ENCODE measurements around the gene KCTD16.

KCTD16 gene

GRCh38 chr5:144167998-144168397 is 2.7 kb upstream of the KCTD16 start:
- H3K36me3 ChIP-seq (ENCODE audit: control insufficient read depth, low read depth, low read length): peaks cover 41% of the 10 kb centered on the region

GRCh38 chr5:144169904-144170275 is 783 bp upstream of the KCTD16 start:
- Histone ChIP-seq H3K27me3 (ENCODE audit: control insufficient read depth, insufficient read depth, low read length) (no peaks in the 10 kb centered on the region), H3K36me3 (ENCODE audit: control insufficient read depth, low read depth, low read length) (peaks cover 23% of the 10 kb centered on the region), H3K9me3 (ENCODE audit: control insufficient read depth, low read depth, low read length) (no peaks in the 10 kb centered on the region), H3K4me1 (ENCODE audit: control insufficient read depth, low read depth, low read length) (peaks cover 7% of the 10 kb centered on the region), H3K4me3 (ENCODE audit: low read length) (peak overlapping the region; percentile 75), H3K9ac (ENCODE audit: low read length) (peak overlapping the region; percentile 59), H3K27ac (ENCODE audit: low read length) (no peak overlapping the region)

More at GRCh38 chr5:144167998-144168397, 2.7 kb upstream of the KCTD16 start:
- H3K27me3 ChIP-seq (ENCODE audit: control insufficient read depth, insufficient read depth, low read length): no peaks in the 10 kb centered on the region
- no peak overlapping the region for H3K9ac ChIP-seq (ENCODE audit: low read length)
- no peak overlapping the region for H3K27ac ChIP-seq (ENCODE audit: low read length)
- H3K4me3 ChIP-seq (ENCODE audit: low read length): no peak overlapping the region
- H3K4me1 ChIP-seq (ENCODE audit: control insufficient read depth, low read depth, low read length): peaks cover 7% of the 10 kb centered on the region
- H3K9me3 ChIP-seq (ENCODE audit: control insufficient read depth, low read depth, low read length): no peaks in the 10 kb centered on the region

- H3K4me1 ChIP-seq (ENCODE audit: control insufficient read depth, low read depth, low read length): peaks cover 7% of the 10 kb centered on the region
- peaks cover 3% of the 10 kb centered on the region for H3K36me3 ChIP-seq (ENCODE audit: control insufficient read depth, low read depth, low read length)
- H3K27me3 ChIP-seq (ENCODE audit: control insufficient read depth, insufficient read depth, low read length): no peaks in the 10 kb centered on the region
- no peak overlapping the region for H3K9ac ChIP-seq (ENCODE audit: low read length)
- no peak overlapping the region for H3K4me3 ChIP-seq (ENCODE audit: low read length)
- H3K27ac ChIP-seq (ENCODE audit: low read length): no peak overlapping the region
- no peaks in the 10 kb centered on the region for H3K9me3 ChIP-seq (ENCODE audit: control insufficient read depth, low read depth, low read length)
These were observed 3.1 kb downstream of the KCTD16 start for GRCh38 chr5:144173766-144174165.

- H3K4me1 ChIP-seq (ENCODE audit: control insufficient read depth, low read depth, low read length): no peaks in the 10 kb centered on the region
- no peak overlapping the region for H3K4me3 ChIP-seq (ENCODE audit: low read length)
- H3K27ac ChIP-seq (ENCODE audit: low read length): no peak overlapping the region
- H3K9ac ChIP-seq (ENCODE audit: low read length): no peak overlapping the region
- H3K27me3 ChIP-seq (ENCODE audit: control insufficient read depth, insufficient read depth, low read length): no peaks in the 10 kb centered on the region
- no peaks in the 10 kb centered on the region for H3K36me3 ChIP-seq (ENCODE audit: control insufficient read depth, low read depth, low read length)
- H3K9me3 ChIP-seq (ENCODE audit: control insufficient read depth, low read depth, low read length): no peaks in the 10 kb centered on the region
These were observed 6.9 kb downstream of the KCTD16 start for GRCh38 chr5:144177548-144177947.

GRCh38 chr5:144179226-144179625 is 8.6 kb downstream of the KCTD16 start:
- H3K9ac ChIP-seq (ENCODE audit: low read length): no peak overlapping the region
- no peak overlapping the region for H3K27ac ChIP-seq (ENCODE audit: low read length)

GRCh38 chr5:144183254-144183889 is 12.7 kb downstream of the KCTD16 start:
- Histone ChIP-seq H3K27me3 (ENCODE audit: control insufficient read depth, insufficient read depth, low read length) (no peaks in the 10 kb centered on the region), H3K36me3 (ENCODE audit: control insufficient read depth, low read depth, low read length) (no peaks in the 10 kb centered on the region), H3K9me3 (ENCODE audit: control insufficient read depth, low read depth, low read length) (no peaks in the 10 kb centered on the region), H3K4me1 (ENCODE audit: control insufficient read depth, low read depth, low read length) (no peaks in the 10 kb centered on the region), H3K4me3 (ENCODE audit: low read length) (no peak overlapping the region), H3K27ac (ENCODE audit: low read length) (no peak overlapping the region), H3K9ac (ENCODE audit: low read length) (no peak overlapping the region)

More at GRCh38 chr5:144179226-144179625, 8.6 kb downstream of the KCTD16 start:
- no peaks in the 10 kb centered on the region for H3K4me1 ChIP-seq (ENCODE audit: control insufficient read depth, low read depth, low read length)
- no peaks in the 10 kb centered on the region for H3K27me3 ChIP-seq (ENCODE audit: control insufficient read depth, insufficient read depth, low read length)
- H3K9me3 ChIP-seq (ENCODE audit: control insufficient read depth, low read depth, low read length): no peaks in the 10 kb centered on the region
- no peak overlapping the region for H3K4me3 ChIP-seq (ENCODE audit: low read length)
- H3K36me3 ChIP-seq (ENCODE audit: control insufficient read depth, low read depth, low read length): no peaks in the 10 kb centered on the region

GRCh38 chr5:144187699-144188294 is 17.1 kb downstream of the KCTD16 start:
- Histone ChIP-seq H3K4me3 (ENCODE audit: low read length) (no peak overlapping the region), H3K9ac (ENCODE audit: low read length) (no peak overlapping the region), H3K36me3 (ENCODE audit: control insufficient read depth, low read depth, low read length) (no peaks in the 10 kb centered on the region), H3K27me3 (ENCODE audit: control insufficient read depth, insufficient read depth, low read length) (no peaks in the 10 kb centered on the region), H3K9me3 (ENCODE audit: control insufficient read depth, low read depth, low read length) (no peaks in the 10 kb centered on the region), H3K4me1 (ENCODE audit: control insufficient read depth, low read depth, low read length) (no peaks in the 10 kb centered on the region), H3K27ac (ENCODE audit: low read length) (no peak overlapping the region)

GRCh38 chr5:144189800-144190429 is 19.2 kb downstream of the KCTD16 start:
- Histone ChIP-seq H3K4me1 (ENCODE audit: control insufficient read depth, low read depth, low read length) (no peaks in the 10 kb centered on the region), H3K36me3 (ENCODE audit: control insufficient read depth, low read depth, low read length) (no peaks in the 10 kb centered on the region), H3K4me3 (ENCODE audit: low read length) (no peak overlapping the region), H3K9me3 (ENCODE audit: control insufficient read depth, low read depth, low read length) (no peaks in the 10 kb centered on the region), H3K27ac (ENCODE audit: low read length) (no peak overlapping the region), H3K9ac (ENCODE audit: low read length) (no peak overlapping the region), H3K27me3 (ENCODE audit: control insufficient read depth, insufficient read depth, low read length) (no peaks in the 10 kb centered on the region)

- Histone ChIP-seq H3K4me1 (ENCODE audit: control insufficient read depth, low read depth, low read length) (no peaks in the 10 kb centered on the region), H3K9ac (ENCODE audit: low read length) (no peak overlapping the region)
These were observed 20.9 kb downstream of the KCTD16 start for GRCh38 chr5:144191531-144191930.

GRCh38 chr5:144191998-144192397 is 21.3 kb downstream of the KCTD16 start:
- H3K9ac ChIP-seq (ENCODE audit: low read length): no peak overlapping the region
- no peaks in the 10 kb centered on the region for H3K4me1 ChIP-seq (ENCODE audit: control insufficient read depth, low read depth, low read length)
- no peak overlapping the region for H3K27ac ChIP-seq (ENCODE audit: low read length)
- H3K9me3 ChIP-seq (ENCODE audit: control insufficient read depth, low read depth, low read length): no peaks in the 10 kb centered on the region
- no peaks in the 10 kb centered on the region for H3K36me3 ChIP-seq (ENCODE audit: control insufficient read depth, low read depth, low read length)
- H3K4me3 ChIP-seq (ENCODE audit: low read length): no peak overlapping the region
- no peaks in the 10 kb centered on the region for H3K27me3 ChIP-seq (ENCODE audit: control insufficient read depth, insufficient read depth, low read length)

More at GRCh38 chr5:144191531-144191930, 20.9 kb downstream of the KCTD16 start:
- H3K9me3 ChIP-seq (ENCODE audit: control insufficient read depth, low read depth, low read length): no peaks in the 10 kb centered on the region
- H3K27ac ChIP-seq (ENCODE audit: low read length): no peak overlapping the region
- no peaks in the 10 kb centered on the region for H3K27me3 ChIP-seq (ENCODE audit: control insufficient read depth, insufficient read depth, low read length)
- no peak overlapping the region for H3K4me3 ChIP-seq (ENCODE audit: low read length)
- no peaks in the 10 kb centered on the region for H3K36me3 ChIP-seq (ENCODE audit: control insufficient read depth, low read depth, low read length)

- no peak overlapping the region for H3K9ac ChIP-seq (ENCODE audit: low read length)
- H3K36me3 ChIP-seq (ENCODE audit: control insufficient read depth, low read depth, low read length): no peaks in the 10 kb centered on the region
- no peak overlapping the region for H3K4me3 ChIP-seq (ENCODE audit: low read length)
- H3K27me3 ChIP-seq (ENCODE audit: control insufficient read depth, insufficient read depth, low read length): no peaks in the 10 kb centered on the region
- H3K4me1 ChIP-seq (ENCODE audit: control insufficient read depth, low read depth, low read length): no peaks in the 10 kb centered on the region
- no peak overlapping the region for H3K27ac ChIP-seq (ENCODE audit: low read length)
- H3K9me3 ChIP-seq (ENCODE audit: control insufficient read depth, low read depth, low read length): no peaks in the 10 kb centered on the region
These were observed 22.0 kb downstream of the KCTD16 start for GRCh38 chr5:144192661-144193060.

GRCh38 chr5:144194144-144194543 is 23.5 kb downstream of the KCTD16 start:
- Histone ChIP-seq H3K27ac (ENCODE audit: low read length) (no peak overlapping the region), H3K36me3 (ENCODE audit: control insufficient read depth, low read depth, low read length) (no peaks in the 10 kb centered on the region), H3K9ac (ENCODE audit: low read length) (no peak overlapping the region), H3K4me3 (ENCODE audit: low read length) (no peak overlapping the region), H3K4me1 (ENCODE audit: control insufficient read depth, low read depth, low read length) (no peaks in the 10 kb centered on the region), H3K9me3 (ENCODE audit: control insufficient read depth, low read depth, low read length) (no peaks in the 10 kb centered on the region), H3K27me3 (ENCODE audit: control insufficient read depth, insufficient read depth, low read length) (no peaks in the 10 kb centered on the region)
